Astrocyte of the cerebellum (primary cell): ENCODE measurements around the gene SORCS2.

Experiments
- DNase-seq: peaks from one replicate; pipeline ENCODE4 v3.0.0-alpha.2; 2011; ENCODE audit warnings: low read depth
- H3K4me3 ChIP-seq: 2 replicates; pipeline ENCODE4 v1.5.1; 2011; ENCODE audit warnings: mild to moderate bottlenecking, low read depth, low read length, moderate library complexity
- in situ Hi-C: cut with HindIII; loops from 2 replicates; pipeline ENCODE4 v1.10.0; 2017; ENCODE audit warnings: low sequenced_read_pairs
- TF ChIP-seq, protein P1 (sequence below): IDR thresholded peaks from 2 replicates; pipeline ENCODE4 v1.5.1; 2012; ENCODE audit warnings: low read length, low read depth, moderate library complexity, mild to moderate bottlenecking; ENCODE audit errors: missing control alignments

The SORCS2 gene

DNA sequence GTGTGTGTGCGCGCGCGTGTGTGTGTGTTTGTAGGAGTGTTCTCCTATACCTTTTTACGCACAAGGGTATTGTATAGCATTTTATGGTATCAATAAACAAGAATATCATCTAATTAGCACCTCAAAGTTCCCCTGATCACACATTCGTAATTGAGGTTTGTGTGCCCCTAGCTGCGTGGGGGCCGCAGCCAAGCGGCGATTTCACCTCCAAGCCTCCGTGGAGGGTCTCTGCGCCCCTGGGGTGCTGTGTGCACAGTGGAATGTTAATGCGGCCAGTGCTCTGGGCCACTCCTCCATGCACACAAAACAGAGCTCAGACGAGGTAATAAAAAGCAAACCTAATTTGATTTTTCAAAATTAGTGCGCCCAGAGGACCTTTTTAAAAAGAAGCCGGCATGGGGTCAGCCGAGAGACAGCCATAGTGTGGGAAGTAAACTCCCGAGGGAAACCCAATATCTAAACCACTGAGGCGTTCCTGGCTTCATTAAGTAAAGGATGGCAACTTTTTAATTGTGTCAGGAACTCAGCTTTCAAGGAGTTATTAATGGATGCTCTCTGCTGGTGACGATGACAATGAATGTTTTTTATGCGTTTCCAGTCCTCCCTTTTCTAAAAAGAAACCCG, 110.6 kb downstream of the SORCS2 start:
- TF ChIP-seq, protein P1, sequence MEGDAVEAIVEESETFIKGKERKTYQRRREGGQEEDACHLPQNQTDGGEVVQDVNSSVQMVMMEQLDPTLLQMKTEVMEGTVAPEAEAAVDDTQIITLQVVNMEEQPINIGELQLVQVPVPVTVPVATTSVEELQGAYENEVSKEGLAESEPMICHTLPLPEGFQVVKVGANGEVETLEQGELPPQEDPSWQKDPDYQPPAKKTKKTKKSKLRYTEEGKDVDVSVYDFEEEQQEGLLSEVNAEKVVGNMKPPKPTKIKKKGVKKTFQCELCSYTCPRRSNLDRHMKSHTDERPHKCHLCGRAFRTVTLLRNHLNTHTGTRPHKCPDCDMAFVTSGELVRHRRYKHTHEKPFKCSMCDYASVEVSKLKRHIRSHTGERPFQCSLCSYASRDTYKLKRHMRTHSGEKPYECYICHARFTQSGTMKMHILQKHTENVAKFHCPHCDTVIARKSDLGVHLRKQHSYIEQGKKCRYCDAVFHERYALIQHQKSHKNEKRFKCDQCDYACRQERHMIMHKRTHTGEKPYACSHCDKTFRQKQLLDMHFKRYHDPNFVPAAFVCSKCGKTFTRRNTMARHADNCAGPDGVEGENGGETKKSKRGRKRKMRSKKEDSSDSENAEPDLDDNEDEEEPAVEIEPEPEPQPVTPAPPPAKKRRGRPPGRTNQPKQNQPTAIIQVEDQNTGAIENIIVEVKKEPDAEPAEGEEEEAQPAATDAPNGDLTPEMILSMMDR, result no peak
- H3K4me3 ChIP-seq, result no peak overlapping the region
- in situ Hi-C loops, result no loop called here
- no peak for DNase-seq

DNA sequence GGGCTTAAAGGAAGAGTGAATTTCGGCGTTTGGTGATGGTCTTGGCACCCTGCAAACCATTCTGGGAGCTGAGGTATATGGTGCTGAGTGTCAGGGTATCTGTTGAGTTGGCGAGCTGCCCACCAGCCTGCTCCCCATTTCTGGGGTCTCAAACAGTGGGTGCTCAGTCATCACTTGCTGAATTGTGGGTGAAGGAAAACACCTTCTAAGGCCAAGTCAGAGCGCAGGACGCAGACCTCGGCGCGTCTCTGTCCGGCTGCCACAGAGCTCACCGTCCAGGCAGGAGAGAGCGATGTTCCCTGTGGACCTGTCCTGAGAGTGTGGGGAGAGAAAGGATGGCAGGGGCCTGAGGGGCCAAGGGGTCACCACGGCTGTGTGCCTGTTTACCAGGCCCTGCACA, 111.2 kb downstream of the SORCS2 start:
- TF ChIP-seq, protein P1, result no peak
- in situ Hi-C loops, result no loop called here
- no peak overlapping the region for H3K4me3 ChIP-seq
- no peak for DNase-seq

DNA sequence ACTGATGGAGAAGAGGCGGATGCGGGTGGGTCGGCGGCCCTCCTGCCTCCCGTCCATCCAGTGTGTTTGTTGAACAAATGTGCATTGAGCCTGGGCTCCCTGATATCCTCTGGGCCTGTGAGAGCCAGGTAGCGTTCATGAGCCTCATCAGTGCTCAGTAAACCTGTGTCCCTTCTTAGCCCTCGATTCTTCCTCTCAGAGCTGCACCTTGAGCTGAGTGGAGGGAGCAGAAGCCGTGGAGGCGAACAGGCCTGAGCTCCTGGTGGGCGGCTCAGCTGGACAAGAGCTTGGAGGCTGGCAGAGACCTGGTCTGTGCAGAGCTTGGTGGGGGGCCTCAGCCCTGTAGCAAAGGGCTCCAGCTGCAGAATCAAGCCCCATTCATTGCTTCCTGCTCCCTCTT, 112.1 kb downstream of the SORCS2 start:
- no peak for DNase-seq
- in situ Hi-C loops, result no loop called here
- H3K4me3 ChIP-seq, result no peak overlapping the region
- TF ChIP-seq, protein P1, result no peak

DNA sequence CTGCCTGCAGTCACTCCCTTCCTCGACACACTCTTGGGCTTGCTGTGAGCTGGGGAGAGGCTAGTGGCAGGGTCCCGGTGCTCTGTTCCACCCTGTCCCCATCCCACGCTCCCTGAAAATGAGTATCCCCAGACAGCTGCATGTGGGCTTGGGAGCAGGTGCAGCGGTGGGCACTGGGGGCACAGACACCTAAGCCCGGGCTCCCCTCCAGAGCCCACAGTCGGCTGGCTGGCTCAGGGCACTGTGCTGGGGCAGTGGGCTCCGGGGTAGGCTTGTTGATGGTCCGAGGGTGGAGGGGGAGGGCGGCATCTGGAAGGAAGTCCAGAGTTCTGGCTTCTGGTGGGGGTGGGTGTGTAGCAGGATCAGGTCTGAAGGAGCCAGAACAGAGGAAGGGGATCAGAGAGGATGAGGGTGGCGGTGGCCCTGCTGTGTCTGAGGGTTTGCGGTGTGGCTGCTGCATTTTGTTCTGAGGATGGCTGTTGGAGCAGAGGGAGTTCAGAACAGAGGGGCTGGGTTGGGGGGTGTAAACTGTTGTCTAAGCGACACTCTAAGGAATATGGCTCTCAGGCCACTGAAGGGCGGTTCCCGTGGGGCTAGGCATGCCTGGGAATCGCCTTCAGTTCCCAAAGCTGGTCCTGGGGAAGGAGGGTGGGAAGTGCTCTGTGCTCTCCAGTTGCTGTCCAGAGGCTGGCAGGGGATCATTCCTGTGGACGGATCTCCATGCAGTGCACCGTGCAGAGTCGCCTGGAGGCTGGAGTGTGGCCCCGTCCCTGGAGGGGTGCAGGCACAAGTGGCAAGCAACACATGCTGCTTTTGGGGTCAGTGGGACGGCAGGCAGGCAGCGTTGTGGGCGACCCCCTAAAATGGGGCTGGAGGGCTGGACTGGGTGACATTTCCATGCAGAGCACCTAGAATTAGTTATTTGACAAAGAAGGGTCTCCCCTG, 114.0 kb downstream of the SORCS2 start:
- in situ Hi-C loops, result no loop called here
- DNase-seq, result no peak
- no peak overlapping the region for H3K4me3 ChIP-seq
- TF ChIP-seq, protein P1, result no peak

DNA sequence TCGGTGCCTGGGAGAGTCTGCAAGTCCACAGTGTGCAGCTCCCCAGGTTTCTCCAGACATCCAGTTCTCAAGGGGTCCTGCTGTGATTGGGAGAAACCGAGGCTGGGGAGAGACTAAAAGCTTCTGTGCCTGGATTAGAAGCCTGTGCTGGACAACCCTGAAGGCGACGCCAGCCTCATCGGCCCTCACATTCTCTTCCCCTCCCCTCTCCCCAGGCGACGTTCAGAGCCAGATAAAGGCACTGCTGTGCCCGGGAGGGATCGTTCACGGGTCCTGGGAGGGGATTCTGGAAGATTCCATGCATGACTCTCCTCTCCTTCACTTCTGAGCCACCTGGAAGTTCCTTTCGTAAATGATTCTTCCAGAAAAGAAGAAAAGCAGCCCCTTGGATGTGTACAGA, 114.6 kb downstream of the SORCS2 start:
- no peak for DNase-seq
- in situ Hi-C loops, result no loop called here
- TF ChIP-seq, protein P1, result no peak
- H3K4me3 ChIP-seq, result no peak overlapping the region

DNA sequence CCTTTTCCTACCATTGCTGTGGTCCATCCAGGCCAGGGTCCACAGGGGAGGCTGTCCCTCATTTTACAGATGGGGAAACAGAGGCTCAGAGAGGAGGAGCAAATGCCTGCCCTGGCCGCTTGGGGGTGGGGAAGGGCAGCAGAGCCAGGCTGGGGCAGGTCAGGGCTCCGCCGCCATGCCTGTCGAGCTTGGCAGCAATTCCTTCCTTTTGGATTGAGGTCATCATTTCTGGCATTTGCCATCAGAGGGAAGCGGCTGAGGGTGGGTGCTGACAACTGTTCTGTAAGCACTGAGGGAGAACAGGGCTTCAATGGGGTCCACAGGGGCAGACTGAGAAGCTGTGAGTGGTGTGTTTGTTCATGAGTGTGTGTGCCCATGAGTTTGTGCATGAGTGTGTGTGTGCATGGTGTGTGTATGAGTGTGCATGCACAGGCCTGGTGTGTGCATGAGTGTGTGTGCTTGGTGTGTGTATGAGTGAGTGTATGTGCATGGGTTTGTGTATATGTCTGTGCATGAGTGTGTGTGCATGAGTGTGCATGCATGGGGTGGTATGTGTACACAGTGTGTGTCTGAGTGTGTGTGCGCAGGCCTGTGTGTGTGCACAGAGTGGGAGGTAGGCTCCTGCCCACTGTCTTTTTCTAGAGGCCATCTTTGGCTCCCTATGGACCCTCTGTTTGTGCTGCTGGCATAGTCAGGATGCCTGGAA, 115.2 kb downstream of the SORCS2 start:
- no peak overlapping the region for H3K4me3 ChIP-seq
- TF ChIP-seq, protein P1, result no peak
- no peak for DNase-seq
- in situ Hi-C loops, result no loop called here
